ENCODE data around the gene APOLD1.

The APOLD1 gene

DNA sequence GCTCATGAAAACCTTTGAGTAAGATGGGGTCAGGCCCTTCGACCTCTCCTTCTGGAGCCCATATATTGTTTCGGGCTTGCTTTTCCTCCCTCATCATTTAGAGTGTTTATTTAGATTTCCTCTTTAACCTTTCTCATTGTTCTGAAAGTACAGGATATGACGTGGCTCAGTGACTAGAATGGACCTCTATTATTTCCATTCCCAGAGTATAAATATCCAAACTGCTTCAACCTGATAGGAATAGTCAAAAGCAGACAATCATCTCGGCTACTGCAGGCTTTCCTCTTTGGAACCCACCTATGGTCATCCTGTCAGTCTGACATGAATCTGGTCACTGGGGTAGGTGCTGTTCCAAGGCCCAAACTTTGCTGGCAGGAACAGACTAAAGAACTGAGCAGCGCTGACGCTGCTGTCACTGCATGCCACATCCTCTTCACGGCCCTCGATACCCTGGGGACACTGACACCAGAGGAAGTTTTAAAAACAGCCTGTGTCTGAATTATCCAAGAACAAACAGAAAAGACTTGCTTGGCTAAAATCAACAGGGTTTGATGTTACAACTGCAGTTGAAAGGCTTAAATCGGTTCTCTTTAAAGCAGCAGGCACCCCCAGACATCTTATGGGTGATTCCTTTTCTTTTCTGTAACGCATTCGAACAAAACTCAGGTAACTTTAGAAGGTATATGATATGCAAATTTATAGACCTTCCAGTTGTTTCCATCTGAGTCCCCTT, 22.7 kb downstream of the APOLD1 start:
- H3K4me3 ChIP-seq (replicated peaks; ENCODE audit: low read depth, low read length) = peak overlapping the region; percentile 14; the same call in 1 of the 2 replicates
- no peak for DNase-seq (ENCODE audit: extremely low read depth, low read depth)
- TF ChIP-seq, protein P1, sequence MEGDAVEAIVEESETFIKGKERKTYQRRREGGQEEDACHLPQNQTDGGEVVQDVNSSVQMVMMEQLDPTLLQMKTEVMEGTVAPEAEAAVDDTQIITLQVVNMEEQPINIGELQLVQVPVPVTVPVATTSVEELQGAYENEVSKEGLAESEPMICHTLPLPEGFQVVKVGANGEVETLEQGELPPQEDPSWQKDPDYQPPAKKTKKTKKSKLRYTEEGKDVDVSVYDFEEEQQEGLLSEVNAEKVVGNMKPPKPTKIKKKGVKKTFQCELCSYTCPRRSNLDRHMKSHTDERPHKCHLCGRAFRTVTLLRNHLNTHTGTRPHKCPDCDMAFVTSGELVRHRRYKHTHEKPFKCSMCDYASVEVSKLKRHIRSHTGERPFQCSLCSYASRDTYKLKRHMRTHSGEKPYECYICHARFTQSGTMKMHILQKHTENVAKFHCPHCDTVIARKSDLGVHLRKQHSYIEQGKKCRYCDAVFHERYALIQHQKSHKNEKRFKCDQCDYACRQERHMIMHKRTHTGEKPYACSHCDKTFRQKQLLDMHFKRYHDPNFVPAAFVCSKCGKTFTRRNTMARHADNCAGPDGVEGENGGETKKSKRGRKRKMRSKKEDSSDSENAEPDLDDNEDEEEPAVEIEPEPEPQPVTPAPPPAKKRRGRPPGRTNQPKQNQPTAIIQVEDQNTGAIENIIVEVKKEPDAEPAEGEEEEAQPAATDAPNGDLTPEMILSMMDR (IDR thresholded peaks at IDR 0.05; ENCODE audit: low read depth, low read length, missing control alignments) = no peak

DNA sequence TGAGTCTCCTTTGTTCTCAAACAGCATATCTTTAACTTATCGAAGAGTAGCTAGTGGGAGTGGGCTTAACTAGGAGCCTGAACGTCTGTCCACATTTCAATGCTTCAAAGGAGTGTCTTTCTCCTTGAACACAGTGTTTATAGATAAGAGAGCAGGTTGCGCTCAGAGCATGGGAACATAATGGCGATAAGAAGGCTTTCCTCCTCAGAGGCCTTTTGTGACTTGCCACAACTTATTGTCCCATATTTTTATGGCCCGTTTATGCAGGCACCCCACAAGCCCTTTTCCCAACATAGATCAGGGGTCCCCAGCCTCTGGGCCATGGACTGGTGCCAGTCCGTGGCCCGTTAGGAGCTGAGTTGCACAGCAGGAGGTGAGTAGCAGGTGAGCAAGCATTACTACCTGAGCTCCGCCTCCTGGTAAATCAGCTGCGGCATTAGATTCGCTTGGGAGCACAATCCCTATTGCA, 25.1 kb downstream of the APOLD1 start:
- DNase-seq (ENCODE audit: extremely low read depth, low read depth) = no peak
- no peak overlapping the region for H3K4me3 ChIP-seq (replicated peaks; ENCODE audit: low read depth, low read length)

DNA sequence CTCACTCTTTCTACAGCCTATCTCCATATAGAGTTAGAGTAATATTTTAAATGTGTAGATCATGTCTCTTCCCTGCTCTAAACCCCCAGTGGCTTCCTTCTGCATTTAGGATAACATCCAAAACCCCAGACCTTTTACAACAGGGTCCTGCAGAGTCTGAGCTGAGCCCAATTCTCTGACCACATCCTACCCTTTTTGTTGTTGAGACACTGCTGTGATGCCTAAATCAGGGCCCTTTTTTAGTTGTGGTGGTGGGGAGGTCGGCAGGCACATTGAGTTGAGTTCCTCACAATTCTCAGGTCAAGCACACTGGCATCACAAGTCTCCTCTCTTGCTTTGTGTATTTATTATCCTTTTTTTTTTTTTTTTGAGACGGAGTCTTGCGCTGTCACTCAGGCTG, 25.9 kb downstream of the APOLD1 start:
- no peak for DNase-seq (ENCODE audit: extremely low read depth, low read depth)
- TF ChIP-seq, protein P1 (IDR thresholded peaks at IDR 0.05; ENCODE audit: low read depth, low read length, missing control alignments) = no peak
- no peak overlapping the region for H3K4me3 ChIP-seq (replicated peaks; ENCODE audit: low read depth, low read length)

More for the DNA sequence above, 25.1 kb downstream of the APOLD1 start:
- TF ChIP-seq, protein P1 (IDR thresholded peaks at IDR 0.05; ENCODE audit: low read depth, low read length, missing control alignments) = no peak

DNA sequence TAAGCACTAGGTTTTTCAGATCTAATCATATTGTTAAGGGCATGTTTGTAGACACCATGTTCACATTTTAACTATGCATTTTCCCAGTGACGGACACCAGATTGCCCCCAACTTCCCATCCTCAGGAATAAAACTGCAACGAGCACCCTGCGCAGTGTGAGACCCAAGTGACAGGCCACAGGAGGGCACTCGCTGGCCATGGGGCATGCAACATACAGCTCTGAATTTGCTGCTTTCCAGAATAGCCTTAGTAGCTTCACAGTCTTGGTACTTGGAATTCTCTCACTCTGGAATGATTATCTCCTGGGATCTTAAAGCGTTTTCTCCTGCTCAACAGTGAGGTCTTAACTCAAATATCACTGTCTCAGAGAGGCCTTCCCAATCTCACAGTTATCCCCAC, 26.7 kb downstream of the APOLD1 start:
- DNase-seq (ENCODE audit: extremely low read depth, low read depth) = no peak
- TF ChIP-seq, protein P1 (IDR thresholded peaks at IDR 0.05; ENCODE audit: low read depth, low read length, missing control alignments) = no peak

DNA sequence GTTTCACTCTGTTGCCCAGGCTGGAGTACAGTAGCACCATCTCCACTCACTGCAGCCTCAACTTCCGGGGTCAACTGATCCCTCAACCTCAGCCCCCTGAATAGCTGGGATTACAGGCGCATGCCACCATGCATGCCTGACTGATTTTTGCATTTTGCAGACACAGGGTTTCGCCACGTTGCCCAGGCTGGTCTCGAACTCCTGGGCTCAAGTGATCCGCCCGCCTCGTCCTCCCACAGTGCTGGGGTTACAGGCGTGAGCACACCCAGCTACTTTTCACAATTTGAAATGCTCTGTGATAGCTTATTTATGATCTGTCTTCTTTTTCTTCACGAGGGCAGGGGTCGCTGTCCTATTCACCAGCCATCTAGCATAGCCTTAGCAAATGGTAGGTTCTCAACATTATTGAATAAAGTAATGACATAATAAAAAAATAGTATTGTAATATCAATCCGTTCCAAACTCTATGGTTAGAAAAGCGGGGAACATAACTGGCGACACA, 27.2 kb downstream of the APOLD1 start:
- TF ChIP-seq, protein P1 (IDR thresholded peaks at IDR 0.05; ENCODE audit: low read depth, low read length, missing control alignments) = no peak
- no peak overlapping the region; the same call in 1 of the 2 replicates for H3K4me3 ChIP-seq (replicated peaks; ENCODE audit: low read depth, low read length)
- no peak for DNase-seq (ENCODE audit: extremely low read depth, low read depth)

More for the DNA sequence above, 26.7 kb downstream of the APOLD1 start:
- no peak overlapping the region for H3K4me3 ChIP-seq (replicated peaks; ENCODE audit: low read depth, low read length)

DNA sequence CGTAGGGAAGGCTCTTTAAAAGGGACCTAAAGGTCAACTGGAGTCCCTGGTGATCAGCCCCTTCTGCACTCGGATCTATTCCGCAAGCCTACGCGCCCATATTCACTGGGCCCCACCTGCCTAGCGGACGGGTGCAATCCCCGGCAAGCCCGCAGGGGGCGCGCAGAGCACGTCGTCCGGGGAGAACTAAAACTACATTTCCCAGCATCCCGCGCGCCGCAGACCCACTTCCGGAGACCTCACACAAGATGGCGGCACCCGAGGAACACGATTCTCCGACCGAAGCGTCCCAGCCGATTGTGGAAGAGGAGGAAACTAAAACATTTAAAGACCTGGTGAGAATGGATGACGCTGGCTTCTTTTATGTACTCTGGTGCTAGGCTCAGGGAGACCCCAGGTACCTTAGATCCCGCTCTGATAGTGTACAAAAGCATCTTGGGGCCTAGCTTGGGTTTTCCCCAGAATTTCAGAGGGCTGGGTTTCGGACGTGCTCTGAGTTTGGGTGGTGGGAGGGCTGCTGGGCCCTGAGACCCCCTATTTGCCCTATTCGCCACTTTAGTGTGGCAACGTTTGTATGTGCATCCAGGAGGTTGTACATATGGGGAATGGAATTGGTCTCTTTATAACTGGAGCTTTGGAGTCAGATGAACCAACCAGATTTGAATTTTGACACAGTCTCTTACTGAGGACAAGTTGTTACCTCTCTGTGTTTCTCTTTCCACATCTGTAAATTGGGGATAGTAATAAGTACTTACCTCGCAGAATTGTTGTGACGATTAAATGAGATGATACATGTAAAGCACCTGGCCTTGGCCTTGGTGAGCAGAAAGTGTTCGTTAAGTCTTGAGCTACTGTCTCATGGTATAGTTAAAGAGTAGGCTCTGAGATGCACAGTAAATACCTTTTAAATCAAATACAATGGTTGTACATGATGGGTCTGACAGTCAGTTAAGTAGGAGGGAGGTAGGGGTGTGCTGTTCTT, 28.0 kb downstream of the APOLD1 start, which contains the start of gene DDX47:
Gene DDX47, plus strand, starts transcription at position 227 of the 982 bp plus-strand sequence. Its CDS starts 22 bp downstream, at position 249.
- TF ChIP-seq, protein P1 (IDR thresholded peaks at IDR 0.05; ENCODE audit: low read depth, low read length, missing control alignments) = peak; percentile 92
- peak within 1 kb of the TSS; percentile 89 for H3K4me3 ChIP-seq (replicated peaks; ENCODE audit: low read depth, low read length)
- DNase-seq (ENCODE audit: extremely low read depth, low read depth) = peak; percentile 81
